Dendritic cell treated with granulocyte-macrophage colony-stimulating factor and Interleukin-4, amounts not matched to agents 40 ng/mL and 50 ng/mL, for 4 days (primary cell): ENCODE measurements around the gene MAP3K14.
"Not testable (repeated sequence)": the region's sequence is repeated elsewhere in the genome, so short reads cannot be mapped to it uniquely, and the experiment has no call there.

Experiments
- H3K27ac Mint-ChIP-seq: one replicate; pipeline ENCODE4 v1.8.0; 2022; ENCODE audit warnings: mild to moderate bottlenecking, mixed read lengths
- H3K27me3 Mint-ChIP-seq: one replicate; pipeline ENCODE4 v1.8.0; 2022; ENCODE audit warnings: mild to moderate bottlenecking, mixed read lengths
- H3K36me3 Mint-ChIP-seq: one replicate; pipeline ENCODE4 v1.8.0; 2022; ENCODE audit warnings: low read depth, mixed read lengths
- H3K4me1 Mint-ChIP-seq: one replicate; pipeline ENCODE4 v1.8.0; 2022; ENCODE audit warnings: low read depth, mixed read lengths
- H3K4me3 Mint-ChIP-seq: one replicate; pipeline ENCODE4 v1.8.0; 2022; ENCODE audit warnings: mild to moderate bottlenecking, moderate library complexity, mixed read lengths
- H3K9me3 Mint-ChIP-seq: one replicate; pipeline ENCODE4 v1.8.0; 2022; ENCODE audit warnings: mixed read lengths
- intact Hi-C: fragments of 100-400 bp; cut with micrococcal nuclease; formaldehyde crosslinking; loops from one replicate; pipeline ENCODE4 v1.15.0; 2022

Gene MAP3K14

DNA sequence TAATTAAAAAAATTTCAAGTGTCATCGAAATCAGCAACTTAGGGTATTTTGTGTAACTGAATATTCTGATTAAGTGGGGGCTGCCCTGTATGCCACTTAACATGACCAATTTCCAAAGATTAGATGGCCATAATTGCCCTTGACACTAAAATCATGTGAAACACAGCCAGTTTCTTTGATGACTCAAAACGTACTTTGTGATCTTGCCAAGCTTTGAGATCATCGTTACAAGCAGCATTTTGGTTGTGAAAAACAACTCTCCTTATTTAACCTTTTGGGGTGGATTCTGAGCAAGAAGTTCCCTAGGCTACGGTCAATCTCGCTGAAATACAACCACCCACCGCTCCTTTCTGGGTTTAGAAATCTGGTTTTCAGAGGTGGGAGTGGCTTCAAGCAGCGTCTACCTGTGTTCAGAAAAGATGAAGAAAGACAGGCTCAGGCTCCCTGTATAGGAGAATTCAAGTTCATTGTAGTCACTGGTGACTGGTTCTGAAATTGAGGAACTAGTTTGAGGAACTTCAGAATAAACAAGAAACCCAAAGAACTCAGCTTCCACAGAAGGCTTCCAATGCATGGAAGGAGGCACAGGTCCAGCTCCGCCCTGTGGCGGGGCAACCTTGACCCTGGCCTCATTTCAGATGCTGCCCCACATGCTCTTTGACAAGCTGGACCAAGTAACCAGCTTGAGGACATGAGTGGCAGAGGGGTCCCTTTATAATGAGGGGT lies 9.4 kb downstream of the MAP3K14 start:
- intact Hi-C loops: loop anchor here (2.0 kb wide), 1 partner anchor 15 kb away; no protein-coding TSS in a partner anchor
- Mint-ChIP-seq H3K27me3 (no peaks in the 10 kb centered on the region), H3K36me3 (peaks cover 73% of the 10 kb centered on the region), H3K4me3 (peak overlapping the region; percentile 53), H3K9me3 (no peaks in the 10 kb centered on the region), H3K4me1 (peaks cover 84% of the 10 kb centered on the region), H3K27ac (peak overlapping the region; percentile 96)

DNA sequence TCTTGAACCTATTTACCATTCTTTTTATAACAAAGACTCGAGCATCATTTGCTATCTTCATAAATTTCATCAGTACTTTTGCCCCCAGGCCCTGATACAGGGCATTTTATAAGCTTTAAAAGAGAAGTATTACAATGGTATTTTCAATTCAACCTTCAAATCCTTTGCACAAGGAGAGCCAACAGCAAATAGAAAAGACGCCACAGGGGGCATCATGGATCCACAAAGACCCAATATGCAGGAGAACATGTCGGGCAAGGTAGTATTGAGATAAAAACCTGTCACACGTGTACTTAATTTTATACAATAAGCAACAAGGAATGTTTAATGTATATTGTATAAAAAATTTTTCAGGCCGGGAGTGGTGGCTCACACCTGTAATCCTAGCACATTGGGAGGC lies 10.2 kb downstream of the MAP3K14 start:
- H3K4me3 Mint-ChIP-seq: peak overlapping the region; percentile 23
- no peaks in the 10 kb centered on the region for H3K27me3 Mint-ChIP-seq
- intact Hi-C loops: loop anchor here (2.0 kb wide), 1 partner anchor 14 kb away; no protein-coding TSS in a partner anchor
- peaks cover 67% of the 10 kb centered on the region for H3K36me3 Mint-ChIP-seq
- no peaks in the 10 kb centered on the region for H3K9me3 Mint-ChIP-seq
- peaks cover 83% of the 10 kb centered on the region for H3K4me1 Mint-ChIP-seq
- H3K27ac Mint-ChIP-seq: peak overlapping the region; percentile 96

DNA sequence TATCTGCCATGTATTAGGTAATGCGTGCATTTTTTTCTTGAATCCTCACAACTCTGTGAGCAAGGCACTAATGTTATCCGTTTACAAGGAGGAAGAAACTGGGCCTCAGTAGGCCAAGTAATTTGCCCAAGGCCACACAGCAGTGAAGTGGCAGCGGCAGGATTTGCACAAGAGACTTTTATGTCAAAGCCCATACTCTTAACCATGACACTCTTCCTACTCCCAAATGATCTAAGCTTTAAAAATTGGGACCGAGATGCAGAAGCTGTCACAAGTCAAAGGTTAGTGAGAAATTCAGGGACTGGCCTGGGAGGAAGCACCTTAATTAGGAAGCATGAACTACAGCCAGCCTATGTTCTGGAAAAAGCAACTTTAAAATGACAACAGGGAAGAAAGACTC lies 10.7 kb downstream of the MAP3K14 start:
- peak overlapping the region; percentile 23 for H3K4me3 Mint-ChIP-seq
- no peaks in the 10 kb centered on the region for H3K9me3 Mint-ChIP-seq
- peaks cover 66% of the 10 kb centered on the region for H3K36me3 Mint-ChIP-seq
- peaks cover 83% of the 10 kb centered on the region for H3K4me1 Mint-ChIP-seq
- H3K27ac Mint-ChIP-seq: peak overlapping the region; percentile 96
- intact Hi-C loops: loop anchor here (2.0 kb wide), 1 partner anchor 13 kb away; no protein-coding TSS in a partner anchor
- H3K27me3 Mint-ChIP-seq: no peaks in the 10 kb centered on the region

DNA sequence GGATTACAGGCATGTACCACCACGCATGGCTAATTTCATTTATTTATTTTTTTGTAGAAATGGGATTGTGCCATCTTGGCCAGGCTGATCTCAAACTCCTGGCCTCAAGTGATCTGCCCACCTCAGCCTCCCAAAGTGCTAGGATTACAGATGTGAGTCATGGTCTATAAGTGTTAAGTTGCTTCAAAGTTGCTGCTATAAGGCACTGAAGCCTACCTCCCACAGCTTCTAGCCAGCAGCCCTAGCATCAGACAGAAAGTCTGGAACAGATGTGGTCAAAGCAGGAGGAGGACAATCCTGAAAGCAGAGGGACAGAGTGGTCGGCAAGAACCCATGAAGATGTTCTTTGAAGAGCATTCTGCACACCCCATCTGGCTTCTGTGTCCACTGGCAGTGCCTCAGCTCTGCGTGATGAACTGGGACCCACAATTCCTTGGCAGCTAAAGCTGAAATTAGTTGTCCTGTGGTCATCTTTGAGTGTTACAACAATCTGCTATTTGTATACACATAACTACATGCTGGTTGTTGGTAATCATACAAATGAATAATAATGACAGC lies 11.2 kb downstream of the MAP3K14 start:
- peaks cover 83% of the 10 kb centered on the region for H3K4me1 Mint-ChIP-seq
- H3K27me3 Mint-ChIP-seq: no peaks in the 10 kb centered on the region
- peaks cover 65% of the 10 kb centered on the region for H3K36me3 Mint-ChIP-seq
- H3K4me3 Mint-ChIP-seq: peak overlapping the region; percentile 23
- H3K27ac Mint-ChIP-seq: peak overlapping the region; percentile 96
- intact Hi-C loops: loop anchor here (2.0 kb wide), 1 partner anchor 13 kb away; no protein-coding TSS in a partner anchor
- no peaks in the 10 kb centered on the region for H3K9me3 Mint-ChIP-seq

DNA sequence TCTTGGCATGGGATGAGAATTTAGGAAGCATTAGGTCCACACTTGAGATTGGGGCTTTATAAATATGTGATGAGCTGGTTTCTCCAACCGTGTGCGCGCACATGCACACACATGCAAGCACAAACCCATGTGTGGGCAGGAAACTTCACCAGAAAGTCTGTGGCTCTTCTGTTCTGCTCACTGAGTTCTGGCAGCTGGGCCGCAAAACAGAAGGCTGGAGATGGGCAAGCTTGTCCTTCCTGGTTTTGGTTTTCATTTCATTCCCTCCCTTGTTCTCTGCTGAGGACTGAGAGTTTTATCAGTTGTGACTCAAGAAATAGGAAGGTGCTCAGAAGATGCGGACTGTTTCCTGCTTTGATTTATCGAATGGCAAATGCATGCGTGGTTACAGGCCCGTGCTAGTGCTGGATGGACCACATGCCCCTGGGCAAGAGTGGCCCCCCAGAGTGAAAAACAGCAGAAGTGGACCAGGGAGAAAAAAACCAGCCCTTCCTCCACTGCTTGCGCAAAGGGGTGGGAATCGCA lies 14.1 kb downstream of the MAP3K14 start:
- Mint-ChIP-seq H3K9me3 (no peaks in the 10 kb centered on the region), H3K36me3 (peaks cover 57% of the 10 kb centered on the region), H3K27me3 (no peaks in the 10 kb centered on the region), H3K4me1 (peaks cover 84% of the 10 kb centered on the region), H3K27ac (peak overlapping the region; percentile 89), H3K4me3 (peak overlapping the region; percentile 49)
- intact Hi-C loops: no loop called here

DNA sequence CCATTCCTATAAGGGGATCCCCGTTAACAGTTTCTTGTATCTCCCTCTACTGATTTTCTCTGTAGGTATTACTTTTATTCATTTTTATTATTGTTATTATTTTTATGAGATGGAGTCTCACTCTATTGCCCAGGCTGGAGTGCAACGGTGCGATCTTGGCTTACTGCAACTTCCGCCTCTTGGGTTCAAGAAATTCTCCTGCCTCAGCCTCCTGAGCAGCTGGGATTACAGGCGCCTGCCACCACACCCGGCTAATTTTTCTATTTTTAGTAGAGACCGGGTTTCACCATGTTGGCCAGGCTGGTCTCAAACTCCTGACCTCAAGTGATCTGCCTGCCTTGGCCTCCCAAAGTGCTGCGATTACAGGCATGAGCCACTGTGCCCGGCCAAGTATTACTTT lies 14.6 kb downstream of the MAP3K14 start:
- Mint-ChIP-seq H3K27ac (peak overlapping the region; percentile 89), H3K36me3 (peaks cover 57% of the 10 kb centered on the region), H3K4me3 (peak overlapping the region; percentile 6), H3K4me1 (peaks cover 81% of the 10 kb centered on the region)
- intact Hi-C loops, H3K27me3 Mint-ChIP-seq, H3K9me3 Mint-ChIP-seq: not testable (repeated sequence)

DNA sequence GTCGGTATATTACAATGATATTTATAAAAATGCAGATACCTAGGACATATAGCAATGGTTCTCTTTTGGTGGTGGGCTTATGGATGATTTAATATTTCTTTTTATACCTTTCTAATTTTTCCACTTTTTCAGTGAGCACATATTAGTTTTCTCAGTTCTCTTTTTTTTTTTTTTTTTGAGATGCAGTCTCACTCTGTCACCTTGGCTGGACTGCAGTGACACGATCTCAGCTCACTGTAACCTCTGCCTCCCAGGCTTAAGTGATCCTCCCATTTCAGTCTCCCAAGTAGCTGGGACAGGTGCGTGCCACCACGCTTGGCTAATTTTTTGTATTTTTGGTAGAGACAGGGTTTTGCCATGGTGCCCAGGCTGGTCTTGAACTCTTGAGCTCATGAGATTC lies 15.1 kb downstream of the MAP3K14 start:
- peaks cover 61% of the 10 kb centered on the region for H3K36me3 Mint-ChIP-seq
- no peaks in the 10 kb centered on the region for H3K9me3 Mint-ChIP-seq
- intact Hi-C loops: no loop called here
- peak overlapping the region; percentile 89 for H3K27ac Mint-ChIP-seq
- no peaks in the 10 kb centered on the region for H3K27me3 Mint-ChIP-seq
- H3K4me3 Mint-ChIP-seq: no peak overlapping the region
- peaks cover 83% of the 10 kb centered on the region for H3K4me1 Mint-ChIP-seq

DNA sequence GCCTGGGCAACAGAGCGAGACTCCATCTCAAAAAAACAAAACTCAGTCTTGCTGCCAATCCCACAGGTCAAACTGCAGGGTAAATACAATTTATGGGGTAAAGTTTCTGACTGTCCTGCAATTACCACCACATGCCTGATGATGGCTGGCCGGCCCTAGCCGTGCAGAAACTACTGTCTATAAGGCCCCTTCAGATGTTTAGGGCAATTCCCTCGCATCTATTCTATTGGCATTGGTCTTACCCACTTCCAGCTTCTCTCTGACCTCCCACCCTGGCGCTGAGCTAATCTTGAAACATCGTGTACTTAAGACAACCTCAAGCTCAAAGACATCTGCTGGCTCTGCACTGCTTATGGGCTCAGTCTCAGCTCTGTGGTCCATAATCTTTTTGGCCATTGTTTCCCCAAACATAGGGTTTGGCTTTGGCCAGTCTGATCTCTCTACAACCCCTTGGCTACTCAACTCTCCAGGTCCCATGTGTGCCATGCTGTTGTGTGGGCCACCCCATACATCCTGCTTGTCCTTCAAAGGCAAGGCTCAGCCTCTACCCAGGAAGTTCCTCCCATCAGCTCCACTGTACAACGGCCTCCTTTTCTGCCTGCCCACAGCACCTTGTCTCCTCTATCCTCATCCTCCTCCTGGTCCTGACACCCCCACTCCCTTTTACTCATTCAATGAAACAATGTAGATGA lies 16.6 kb downstream of the MAP3K14 start:
- no peaks in the 10 kb centered on the region for H3K9me3 Mint-ChIP-seq
- peaks cover 70% of the 10 kb centered on the region for H3K36me3 Mint-ChIP-seq
- H3K4me3 Mint-ChIP-seq: no peak overlapping the region

DNA sequence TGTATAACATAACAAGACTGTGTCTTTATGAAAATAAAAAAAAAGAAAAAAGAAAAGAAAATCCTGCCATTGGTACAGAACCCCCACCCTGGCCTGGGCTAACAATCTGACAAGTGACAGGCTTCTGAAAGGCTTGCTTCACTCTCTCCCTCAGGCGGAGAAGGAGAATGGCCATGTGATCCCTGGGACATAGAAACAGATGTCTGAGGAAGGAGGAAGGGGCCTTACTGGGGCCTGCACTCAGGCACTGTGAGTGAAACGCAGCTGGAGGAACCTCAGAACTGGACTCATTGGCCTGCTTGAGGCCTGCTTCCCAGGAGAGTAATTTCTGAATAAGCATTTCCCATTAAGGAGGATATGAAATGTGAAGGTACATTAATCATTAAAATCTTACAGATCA lies 17.5 kb downstream of the MAP3K14 start:
- intact Hi-C loops: no loop called here
- Mint-ChIP-seq H3K9me3 (no peaks in the 10 kb centered on the region), H3K4me1 (peaks cover 84% of the 10 kb centered on the region), H3K4me3 (no peak overlapping the region), H3K27me3 (no peaks in the 10 kb centered on the region), H3K36me3 (peaks cover 66% of the 10 kb centered on the region), H3K27ac (peak overlapping the region; percentile 68)

More for the DNA sequence above, 16.6 kb downstream of the MAP3K14 start:
- intact Hi-C loops: no loop called here
- H3K4me1 Mint-ChIP-seq: peaks cover 83% of the 10 kb centered on the region
- no peaks in the 10 kb centered on the region for H3K27me3 Mint-ChIP-seq
- peak overlapping the region; percentile 68 for H3K27ac Mint-ChIP-seq

DNA sequence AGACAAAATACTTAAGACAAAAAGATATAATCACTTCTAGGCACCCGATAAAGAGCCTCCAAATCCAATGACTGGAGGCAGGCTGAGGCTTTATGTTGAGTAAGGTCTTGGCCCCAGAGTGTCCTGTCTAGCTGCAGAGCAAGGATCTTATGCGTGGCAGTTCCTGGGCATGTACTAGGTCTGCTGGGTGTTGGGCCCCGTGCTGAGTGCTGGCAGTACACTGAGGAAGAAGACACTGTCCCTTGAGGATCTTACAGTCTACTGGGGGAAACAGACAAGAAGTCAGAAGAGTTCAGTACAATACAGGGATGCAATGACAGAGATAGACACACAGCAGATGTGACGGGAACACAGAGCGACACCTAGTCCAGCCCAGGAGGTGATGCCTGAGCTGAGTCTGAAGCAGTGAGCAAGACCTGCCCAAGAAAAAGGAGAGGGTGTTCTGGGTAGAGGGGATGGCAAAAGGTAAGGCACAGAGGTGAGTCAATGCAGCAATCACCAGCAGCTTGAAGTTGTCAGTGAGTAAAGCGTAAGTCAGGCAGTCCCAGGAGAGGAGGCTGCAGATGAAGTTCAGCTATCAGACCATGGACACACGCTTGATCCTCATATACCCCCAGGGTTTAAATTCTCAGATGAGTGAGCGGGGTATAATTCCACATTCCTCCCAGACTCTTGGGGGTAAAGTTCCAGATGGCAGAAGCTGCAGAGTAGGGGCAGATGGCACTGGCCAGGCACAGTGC lies 18.1 kb downstream of the MAP3K14 start:
- Mint-ChIP-seq H3K9me3 (no peaks in the 10 kb centered on the region), H3K36me3 (peaks cover 68% of the 10 kb centered on the region), H3K27ac (peak overlapping the region; percentile 68), H3K4me1 (peaks cover 86% of the 10 kb centered on the region), H3K27me3 (no peaks in the 10 kb centered on the region), H3K4me3 (no peak overlapping the region)
- intact Hi-C loops: no loop called here

DNA sequence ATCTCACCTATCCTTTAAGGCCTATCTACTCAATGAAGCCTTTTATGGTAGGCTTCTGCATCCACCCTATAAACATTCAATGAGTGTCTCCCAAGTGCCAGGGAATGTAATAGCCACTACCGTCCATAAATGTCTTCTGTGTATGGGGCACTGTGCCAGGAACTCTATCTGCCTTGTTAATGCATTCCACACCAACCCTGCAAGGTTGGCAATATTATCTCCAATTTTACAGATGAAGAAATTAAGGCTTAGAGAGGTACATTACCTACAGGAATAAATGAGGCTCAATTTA lies 20.0 kb downstream of the MAP3K14 start:
- Mint-ChIP-seq H3K27ac (peak overlapping the region; percentile 94), H3K4me3 (no peak overlapping the region), H3K36me3 (peaks cover 78% of the 10 kb centered on the region), H3K4me1 (peaks cover 91% of the 10 kb centered on the region), H3K27me3 (no peaks in the 10 kb centered on the region), H3K9me3 (no peaks in the 10 kb centered on the region)
- intact Hi-C loops: loop anchor here (2.0 kb wide), 1 partner anchor 18 kb away; no protein-coding TSS in a partner anchor

DNA sequence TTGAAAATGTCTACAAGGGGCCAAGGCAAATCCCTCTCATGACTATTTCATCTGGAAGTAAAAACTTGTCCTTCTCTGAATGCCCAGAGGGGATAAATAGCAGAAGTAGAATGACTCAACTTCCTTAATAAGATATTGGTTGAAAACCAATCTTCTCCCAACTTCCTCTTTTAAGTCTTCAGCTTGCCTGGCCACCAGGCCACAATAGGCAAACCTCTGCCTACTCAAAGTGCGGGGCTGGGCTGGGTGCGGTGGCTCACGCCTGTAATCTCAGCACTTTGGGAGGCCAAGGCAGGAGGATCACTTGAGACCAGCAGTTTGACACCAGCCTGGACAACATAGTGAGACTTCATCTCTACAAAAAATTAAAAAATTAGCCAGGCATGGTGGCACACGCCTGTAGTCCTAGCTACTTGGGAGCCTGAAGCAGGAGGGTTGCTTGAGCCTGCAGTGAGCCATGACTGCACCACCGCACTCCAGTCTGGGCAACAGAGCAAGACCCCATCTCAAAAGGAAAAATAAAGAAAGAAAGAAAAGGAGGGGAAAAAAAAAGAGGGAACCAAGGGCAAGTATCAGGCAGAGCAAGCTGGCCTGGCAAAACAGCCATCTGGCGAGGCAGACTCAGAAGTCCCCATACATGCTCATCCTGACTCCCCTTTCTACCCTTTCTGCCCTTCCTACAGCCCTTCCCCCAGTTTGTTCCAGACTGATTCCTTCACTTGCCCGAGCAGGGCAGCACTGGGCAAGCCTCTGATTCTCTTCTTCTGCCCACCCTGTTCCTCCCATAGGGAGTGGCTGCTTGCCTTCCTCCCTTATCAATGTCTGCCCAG lies 20.6 kb downstream of the MAP3K14 start:
- peaks cover 78% of the 10 kb centered on the region for H3K36me3 Mint-ChIP-seq

DNA sequence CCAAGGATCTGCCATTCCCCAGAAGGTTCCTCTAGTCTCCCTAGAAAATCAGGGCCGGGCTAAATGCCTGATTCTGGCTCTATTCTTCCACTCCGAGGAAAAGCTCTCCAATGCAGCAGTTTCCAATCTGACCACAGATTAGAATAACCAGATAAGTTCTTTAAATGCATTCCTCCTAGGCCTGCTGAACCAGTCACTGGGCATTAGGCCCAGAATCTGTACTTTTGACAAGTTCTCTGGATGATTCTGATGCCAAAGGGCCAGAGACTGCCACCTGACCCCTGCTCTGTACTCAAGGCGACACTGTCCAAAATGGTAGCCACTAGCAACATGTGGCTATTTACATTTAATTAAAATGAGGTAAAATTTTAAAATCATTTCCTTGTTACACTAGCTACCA lies 22.3 kb downstream of the MAP3K14 start:
- H3K36me3 Mint-ChIP-seq: peaks cover 85% of the 10 kb centered on the region
- no peaks in the 10 kb centered on the region for H3K9me3 Mint-ChIP-seq
- H3K27me3 Mint-ChIP-seq: no peaks in the 10 kb centered on the region
- intact Hi-C loops: no loop called here
- H3K27ac Mint-ChIP-seq: peak overlapping the region; percentile 94
- peaks cover 91% of the 10 kb centered on the region for H3K4me1 Mint-ChIP-seq
- no peak overlapping the region for H3K4me3 Mint-ChIP-seq

More for the DNA sequence above, 20.6 kb downstream of the MAP3K14 start:
- no peaks in the 10 kb centered on the region for H3K27me3 Mint-ChIP-seq
- H3K4me1 Mint-ChIP-seq: peaks cover 91% of the 10 kb centered on the region
- intact Hi-C loops: loop anchor here (2.0 kb wide), 1 partner anchor 19 kb away; no protein-coding TSS in a partner anchor
- H3K27ac Mint-ChIP-seq: peak overlapping the region; percentile 94
- H3K4me3 Mint-ChIP-seq: peak overlapping the region; percentile 2
- H3K9me3 Mint-ChIP-seq: no peaks in the 10 kb centered on the region
